Esophagus squamous epithelium (tissue), 5 donors: ENCODE measurements around the gene NOL9. TPM values are rescaled to one million over a fixed set of nuclear protein-coding genes. Genes with fewer than 3 reads are reported as not detected.
A peak's percentile ranks its signal among the peaks of the same experiment; 100 is the strongest.

Source experiments
- DNase-seq: peaks from one replicate; lab custom pipeline; 2025; lab: John Stamatoyannopoulos, UW
- H3K27ac ChIP-seq, 4 donors: fragments of 200-600 bp; sonication (generic); one replicate each; pipeline ENCODE4 v1.5.1; 2016 to 2019; ENCODE audit warnings: mild to moderate bottlenecking in 1 of 4
- H3K27me3 ChIP-seq, 4 donors: fragments of 200-600 bp; sonication (generic); 1 replicate in 3 of 4; 2 replicates in 1 of 4; pipeline versions ENCODE4 v1.5.1 to v1.6.0; 2017 to 2021; ENCODE audit warnings: antibody characterized with exemption in 1 of 4
- H3K36me3 ChIP-seq, 3 donors: fragments of 200-600 bp; sonication (generic); one replicate each; pipeline ENCODE4 v1.5.1; 2016 to 2019
- H3K4me1 ChIP-seq, 3 donors: fragments of 200-600 bp; sonication (generic); one replicate each; pipeline ENCODE4 v1.5.1; 2017 to 2019
- H3K4me3 ChIP-seq, 4 donors: fragments of 200-600 bp; sonication (generic); 1 replicate in 3 of 4; 2 replicates in 1 of 4; pipeline ENCODE4 v1.5.1; 2016 to 2019; ENCODE audit warnings: mild to moderate bottlenecking in 2 of 4, moderate library complexity in 1 of 4
- H3K9me3 ChIP-seq, 3 donors: fragments of 200-600 bp; sonication (generic); one replicate each; pipeline ENCODE4 v1.5.1; 2016 to 2019
- POLR2A ChIP-seq, 4 donors: fragments of 450-650 bp; IDR thresholded peaks; one replicate each; pipeline ENCODE4 v1.6.1; 2017; ENCODE audit warnings: antibody characterized with exemption in 4 of 4, mild to moderate bottlenecking in 4 of 4, moderate library complexity in 3 of 4
- WGBS, 2 donors: methylation state at CpG; one replicate each; pipeline ENCODE4 v1.1.5; 2018; 5-methylcytosine and 5-hydroxymethylcytosine counted together
- intact Hi-C: fragments of 100-400 bp; cut with DNase I; formaldehyde crosslinking; loops from one replicate; pipeline ENCODE4 v1.15.0; 2022
- total RNA-seq, 4 donors: library from RNA; depleted of rRNA; stranded (reverse); fragments of >200 nt; gene quantifications; one replicate each; pipeline ENCODE4 v1.1.0, GENCODE V29; 2016
- TF ChIP-seq, protein P1 (sequence below), 6 experiments: fragments of 450-650 bp in 4 of 6; fragments of 200-600 bp in 2 of 6; sonication (generic) in 2 of 6; IDR thresholded peaks; one replicate each; pipeline ENCODE4 v1.5.1; 2016 to 2019; ENCODE audit warnings: antibody characterized with exemption in 6 of 6, mild to moderate bottlenecking in 4 of 6, moderate library complexity in 4 of 6
- donor health status: DM: yes; HTN: yes; CAD: no.

NOL9 gene
- total RNA-seq, 4 donors from 2014 or later: 13.0 to 36.4 (median 22.3) TPM

DNA sequence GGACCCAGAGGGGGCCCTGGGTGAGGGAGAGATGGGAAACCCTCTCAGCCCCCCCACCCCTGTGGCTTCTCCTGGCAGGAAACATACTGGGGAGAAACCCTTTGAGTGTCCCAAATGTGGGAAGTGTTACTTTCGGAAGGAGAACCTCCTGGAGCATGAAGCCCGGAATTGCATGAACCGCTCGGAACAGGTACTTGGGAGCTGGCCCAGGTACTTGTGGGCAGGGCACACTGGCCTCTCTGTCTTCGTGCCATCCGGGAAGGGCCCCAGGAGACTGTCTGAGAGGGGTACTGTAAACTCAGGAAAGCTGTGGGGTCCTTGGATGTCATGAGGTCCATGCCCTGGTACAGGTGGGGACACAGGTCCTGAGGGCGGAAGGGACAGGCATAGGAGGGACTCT is 31.5 kb upstream of the NOL9 start:
- H3K9me3 ChIP-seq: no peaks in the 10 kb centered on the region
- H3K27ac ChIP-seq: peak overlapping the region in 2 of 4 donors; percentile 24 to 82
- intact Hi-C loops: no loop called here
- H3K27me3 ChIP-seq: no peaks in the 10 kb centered on the region
- TF ChIP-seq POLR2A (IDR thresholded peaks at IDR 0.05): no peak
- TF ChIP-seq, protein P1, sequence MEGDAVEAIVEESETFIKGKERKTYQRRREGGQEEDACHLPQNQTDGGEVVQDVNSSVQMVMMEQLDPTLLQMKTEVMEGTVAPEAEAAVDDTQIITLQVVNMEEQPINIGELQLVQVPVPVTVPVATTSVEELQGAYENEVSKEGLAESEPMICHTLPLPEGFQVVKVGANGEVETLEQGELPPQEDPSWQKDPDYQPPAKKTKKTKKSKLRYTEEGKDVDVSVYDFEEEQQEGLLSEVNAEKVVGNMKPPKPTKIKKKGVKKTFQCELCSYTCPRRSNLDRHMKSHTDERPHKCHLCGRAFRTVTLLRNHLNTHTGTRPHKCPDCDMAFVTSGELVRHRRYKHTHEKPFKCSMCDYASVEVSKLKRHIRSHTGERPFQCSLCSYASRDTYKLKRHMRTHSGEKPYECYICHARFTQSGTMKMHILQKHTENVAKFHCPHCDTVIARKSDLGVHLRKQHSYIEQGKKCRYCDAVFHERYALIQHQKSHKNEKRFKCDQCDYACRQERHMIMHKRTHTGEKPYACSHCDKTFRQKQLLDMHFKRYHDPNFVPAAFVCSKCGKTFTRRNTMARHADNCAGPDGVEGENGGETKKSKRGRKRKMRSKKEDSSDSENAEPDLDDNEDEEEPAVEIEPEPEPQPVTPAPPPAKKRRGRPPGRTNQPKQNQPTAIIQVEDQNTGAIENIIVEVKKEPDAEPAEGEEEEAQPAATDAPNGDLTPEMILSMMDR (IDR thresholded peaks at IDR 0.05): no peak
- H3K4me3 ChIP-seq: no peak overlapping the region
- H3K36me3 ChIP-seq: peaks cover 18 to 48% (median 25%) of the 10 kb centered on the region in 3 donors
- WGBS, 2 donors: 86 to 92% methylated on average over 2 to 5 of the region's 7 CpGs
- DNase-seq: no peak
- peaks cover 42 to 96% (median 44%) of the 10 kb centered on the region in 3 donors for H3K4me1 ChIP-seq

DNA sequence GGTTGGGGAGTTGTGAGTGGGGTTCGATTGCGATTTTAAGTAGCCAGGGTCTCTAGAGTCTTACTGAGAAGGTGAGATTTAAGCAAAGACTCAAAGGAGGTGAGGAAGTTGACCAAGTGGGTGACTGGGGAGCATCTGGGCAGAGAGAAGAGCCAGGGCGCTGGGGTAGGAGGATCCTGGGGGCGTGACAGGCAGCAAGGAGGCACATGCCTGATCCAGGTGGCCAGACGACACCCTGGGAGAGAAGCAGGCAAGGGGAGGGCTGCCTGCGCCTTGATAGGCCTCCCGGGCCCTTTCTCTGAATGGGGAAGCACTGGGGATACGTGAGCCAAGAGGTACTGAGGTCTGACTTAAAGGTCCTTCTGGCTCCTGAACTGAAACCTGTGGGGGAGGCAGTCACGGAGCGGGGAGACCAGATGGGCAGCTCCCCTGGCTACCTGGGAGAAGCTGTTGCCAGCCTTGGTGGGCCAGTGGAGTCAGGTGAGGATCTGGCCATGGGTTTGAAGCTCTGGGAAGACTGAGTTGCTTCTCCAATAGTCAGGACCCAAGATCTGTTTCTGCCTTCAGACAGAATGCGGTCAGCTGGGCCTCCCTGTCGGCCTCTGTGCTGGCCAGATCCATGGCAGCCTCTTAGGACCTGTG is 30.9 kb upstream of the NOL9 start:
- Histone ChIP-seq H3K9me3 (no peaks in the 10 kb centered on the region), H3K4me1 (peaks cover 48 to 98% (median 49%) of the 10 kb centered on the region in 3 donors), H3K4me3 (no peak overlapping the region), H3K27ac (peak overlapping the region in 1 of 4 donors; percentile 24), H3K36me3 (peaks cover 13 to 42% (median 18%) of the 10 kb centered on the region in 3 donors), H3K27me3 (no peaks in the 10 kb centered on the region)
- DNase-seq: no peak
- WGBS, 2 donors: 64 to 79% methylated on average over 8 to 10 of the region's 12 CpGs
- TF ChIP-seq, protein P1 (IDR thresholded peaks at IDR 0.05): no peak
- no peak for TF ChIP-seq POLR2A (IDR thresholded peaks at IDR 0.05)
- intact Hi-C loops: no loop called here

DNA sequence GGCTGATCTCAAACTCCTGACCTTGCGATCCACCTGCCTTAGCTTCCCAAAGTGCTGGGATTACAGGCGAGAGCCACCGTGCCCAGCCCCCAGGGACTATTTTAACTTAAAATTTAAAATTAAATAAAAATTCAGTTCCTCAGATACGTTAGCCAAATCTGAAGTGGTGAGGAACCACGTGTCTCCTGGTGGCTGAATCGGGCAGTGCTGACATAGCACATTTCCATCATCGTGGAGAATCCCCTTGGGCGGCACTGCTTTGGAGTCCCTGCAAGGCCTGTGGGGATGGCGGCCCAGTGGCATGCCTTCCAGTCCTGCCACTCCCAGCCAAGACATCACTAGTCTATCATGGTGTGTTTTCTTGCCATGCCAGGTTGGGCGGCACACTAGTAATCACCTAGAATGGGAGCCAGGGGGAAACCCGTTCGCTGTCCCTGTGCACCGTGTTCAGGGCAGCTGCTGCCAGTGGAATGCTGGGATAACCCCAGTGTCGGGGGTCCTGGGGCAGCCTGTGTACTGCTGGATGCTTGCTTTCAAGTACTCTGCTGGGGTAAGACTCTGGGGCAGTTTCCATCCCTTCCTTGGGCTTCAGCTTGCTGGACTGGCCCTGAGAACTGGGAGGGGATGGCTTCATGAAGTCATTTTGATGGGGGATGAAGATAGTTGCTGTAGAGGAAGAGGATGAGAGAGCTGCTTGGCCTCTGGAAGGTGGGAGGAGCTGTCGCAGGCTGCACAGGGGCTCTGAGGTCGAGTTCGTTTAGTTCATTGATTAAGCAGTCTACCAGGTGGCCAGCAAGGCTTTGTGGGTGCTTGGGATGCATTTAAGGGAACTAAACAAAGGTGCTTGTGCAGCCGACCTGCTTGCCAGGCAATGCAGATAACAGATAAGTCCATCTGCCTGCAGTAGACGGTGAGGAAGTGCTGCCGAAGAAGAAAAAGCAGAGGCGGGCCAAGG is 30.1 kb upstream of the NOL9 start:
- Histone ChIP-seq H3K27ac (no peak overlapping the region), H3K36me3 (peaks cover 10 to 34% (median 13%) of the 10 kb centered on the region in 3 donors), H3K9me3 (no peaks in the 10 kb centered on the region), H3K27me3 (no peaks in the 10 kb centered on the region), H3K4me3 (no peak overlapping the region), H3K4me1 (peaks cover 47 to 92% (median 51%) of the 10 kb centered on the region in 3 donors)
- TF ChIP-seq, protein P1 (IDR thresholded peaks at IDR 0.05): peak in 4 of 6 experiments; percentile 7 to 38 (median 24)
- no peak for TF ChIP-seq POLR2A (IDR thresholded peaks at IDR 0.05)
- WGBS, 2 donors: 62 to 63% methylated on average over 16 to 21 of the region's 21 CpGs
- DNase-seq: no peak
- intact Hi-C loops: no loop called here

DNA sequence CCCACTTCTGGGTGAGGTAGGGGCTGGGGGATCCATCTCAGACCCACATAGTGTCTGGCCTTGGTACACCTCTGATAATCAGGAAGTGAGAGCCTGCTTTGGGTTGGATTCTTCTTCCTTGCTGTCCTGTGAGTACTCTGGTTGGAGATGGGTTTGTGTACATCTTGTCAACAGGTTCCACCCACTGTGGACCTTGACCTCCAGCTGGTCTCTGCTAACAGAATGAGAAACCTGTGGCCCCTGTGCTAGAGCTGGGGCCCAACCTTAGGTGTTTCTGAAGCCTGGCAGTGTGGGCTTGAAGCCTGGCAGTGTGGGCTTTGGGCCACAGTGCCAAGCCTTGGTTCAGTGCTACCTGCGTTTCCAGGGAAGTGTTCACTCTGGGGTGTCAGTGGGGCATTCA is 28.1 kb upstream of the NOL9 start:
- no peak overlapping the region for H3K4me3 ChIP-seq
- TF ChIP-seq, protein P1 (IDR thresholded peaks at IDR 0.05): no peak
- no peaks in the 10 kb centered on the region for H3K27me3 ChIP-seq
- intact Hi-C loops: no loop called here
- H3K36me3 ChIP-seq: peaks cover 0 to 18% (median 0%) of the 10 kb centered on the region in 3 donors
- H3K27ac ChIP-seq: peak overlapping the region in 2 of 4 donors; percentile 20 to 98
- no peak for DNase-seq
- H3K9me3 ChIP-seq: no peaks in the 10 kb centered on the region
- H3K4me1 ChIP-seq: peaks cover 31 to 78% (median 39%) of the 10 kb centered on the region in 3 donors
- WGBS, 2 donors: 50% methylated on average over 1 of the region's 1 CpG; no CpG with 5 or more reads in 1 of the 2 donors
